K562 (cell line): Measurements from ENCODE around the gene DCTN2. TPM values are rescaled to one million over a fixed set of nuclear protein-coding genes. Genes with fewer than 3 reads are reported as not detected.
A peak's percentile ranks its signal among the peaks of the same experiment; 100 is the strongest.

Source experiments
- CBFA2T3 ChIP-seq: fragments of 450-650 bp; IDR thresholded peaks from 2 replicates; pipeline ENCODE4 v1.6.1; 2017
- DPF2 ChIP-seq: fragments of 450-650 bp; IDR thresholded peaks from 2 replicates; pipeline ENCODE4 v1.6.1; 2016
- FOXP4 ChIP-seq: sonication (generic); formaldehyde crosslinking; IDR thresholded peaks from 2 replicates; pipeline ENCODE4 v1.8.0; 2022; ENCODE audit warnings: mild to moderate bottlenecking, missing genetic modification reagents, borderline replicate concordance
- GABPA ChIP-seq: fragments of 200-800 bp; sonication (Bioruptor generic); conservative IDR thresholded peaks from 2 replicates; pipeline ENCODE4 v1.6.1; 2016; ENCODE audit warnings: low read depth, missing genetic modification characterization, missing compliant biosample characterization
- MTA3 ChIP-seq: fragments of 450-650 bp; formaldehyde crosslinking; IDR thresholded peaks from 2 replicates; pipeline ENCODE4 v1.6.1; 2017; ENCODE audit warnings: mild to moderate bottlenecking, borderline replicate concordance
- PHB2 ChIP-seq: fragments of 450-650 bp; IDR thresholded peaks from 2 replicates; pipeline ENCODE4 v1.6.1; 2017; ENCODE audit warnings: low read depth
- SMAD3 ChIP-seq: fragments of 450-650 bp; formaldehyde crosslinking; conservative IDR thresholded peaks from 2 replicates; pipeline ENCODE4 v1.4.0; 2020; ENCODE audit warnings: mild to moderate bottlenecking
- SMARCA4 ChIP-seq: fragments of 450-650 bp; IDR thresholded peaks from 2 replicates; pipeline ENCODE4 v1.6.1; 2016
- ZNF197 ChIP-seq: fragments of 200-800 bp; sonication (Bioruptor generic); IDR thresholded peaks from 2 replicates; pipeline ENCODE4 v1.6.1; 2016; ENCODE audit warnings: low read depth, missing genetic modification characterization, missing compliant biosample characterization
- ZNF639 ChIP-seq, 2 experiments: fragments of 200-800 bp in 1 of 2; sonication (Bioruptor generic) in 1 of 2; sonication (generic) in 1 of 2; formaldehyde crosslinking in 1 of 2; IDR thresholded peaks in 1 of 2; conservative IDR thresholded peaks in 1 of 2; 2 replicates each; pipeline versions ENCODE4 v1.5.0 to v1.6.1; 2016 to 2020; ENCODE audit warnings: missing compliant biosample characterization in 1 of 2, missing genetic modification characterization in 1 of 2, missing genetic modification reagents in 1 of 2
- ZNF75A ChIP-seq: fragments of 450-650 bp; formaldehyde crosslinking; IDR thresholded peaks from 2 replicates; pipeline ENCODE4 v1.4.0; 2020; ENCODE audit warnings: mild to moderate bottlenecking
- polyA plus RNA-seq, 8 experiments: library from polyadenylated mRNA; depleted of rRNA in 4 of 8; stranded (reverse) in 5 of 8; unstranded in 3 of 8; fragments of >200 nt; fragmentation: Nextera tagmentation in 2 of 8; fragmentation: Illumina TruSeq in 1 of 8; extraction: Ambion mirVana in 2 of 8; extraction: Trizol in 1 of 8; gene quantifications; 2 replicates each; pipeline versions ENCODE4 v1.2.1 to v1.2.3, GENCODE V29; 2011 to 2014; ENCODE audit warnings: inconsistent platforms in 1 of 8, missing spikeins in 1 of 8
- total RNA-seq, 7 experiments: library from RNA; depleted of rRNA in 6 of 7; stranded (reverse); fragments of >200 nt in 6 of 7; fragmentation: Illumina TruSeq in 2 of 7; extraction: Trizol in 2 of 7; gene quantifications; 2 replicates each; pipeline versions ENCODE4 v1.2.1 to v1.2.3, GENCODE V29; 2011 to 2021; ENCODE audit warnings: low replicate concordance in 1 of 7
- TF ChIP-seq, protein P1 (sequence below), 2 experiments: fragments of 450-650 bp; conservative IDR thresholded peaks; 2 replicates each; pipeline ENCODE4 v1.6.1; 2017; ENCODE audit warnings: mild to moderate bottlenecking in 2 of 2, moderate library complexity in 2 of 2
- TF ChIP-seq, protein P2 (sequence below): IDR thresholded peaks from 3 replicates; pipeline ENCODE4 v1.6.1; 2011; ENCODE audit warnings: borderline replicate concordance, mild to moderate bottlenecking, moderate library complexity; ENCODE audit not compliant: insufficient read length; ENCODE audit errors: extremely low read depth
- TF ChIP-seq, protein P3 (sequence below), 2 experiments: IDR thresholded peaks in 1 of 2; conservative IDR thresholded peaks in 1 of 2; 2 replicates each; pipeline ENCODE4 v1.6.1; 2016; ENCODE audit warnings: low read depth in 2 of 2, mild to moderate bottlenecking in 1 of 2, missing compliant biosample characterization in 1 of 2, missing genetic modification characterization in 1 of 2, moderate library complexity in 1 of 2

The DCTN2 gene
- total and polyA plus RNA-seq, 9 of the 15 experiments (the other 6 are each of a cell fraction or from before 2014, with no cell fraction given), result 43.6 to 270 (median 125) TPM

- TF ChIP-seq ZNF639 (CRISPR knock-in tag; conservative IDR thresholded peaks at IDR 0.05 in 1 of 2, IDR thresholded peaks at IDR 0.05 in 1 of 2) (peak in 1 of 2 experiments; percentile 84; a peak in 2 of 4 replicates), SMAD3 (CRISPR knock-in tag) (peak; percentile 5; the same call in 1 of the 2 replicates), DPF2 (peak; percentile 97), SMARCA4 (peak; percentile 95), MTA3 (peak; percentile 90; the same call in 1 of the 2 replicates), FOXP4 (CRISPR knock-in tag) (0 out of 2 replicates have a peak, but pooled peaks have one; percentile 11), GABPA (tag) (peak; percentile 71), ZNF75A (CRISPR knock-in tag) (0 out of 2 replicates have a peak, but pooled peaks have one; percentile 35), CBFA2T3 (peak; percentile 96), ZNF197 (CRISPR knock-in tag) (peak; percentile 50; the same call in 1 of the 2 replicates), PHB2 (peak; percentile 55; the same call in 1 of the 2 replicates)
- TF ChIP-seq, protein P1, sequence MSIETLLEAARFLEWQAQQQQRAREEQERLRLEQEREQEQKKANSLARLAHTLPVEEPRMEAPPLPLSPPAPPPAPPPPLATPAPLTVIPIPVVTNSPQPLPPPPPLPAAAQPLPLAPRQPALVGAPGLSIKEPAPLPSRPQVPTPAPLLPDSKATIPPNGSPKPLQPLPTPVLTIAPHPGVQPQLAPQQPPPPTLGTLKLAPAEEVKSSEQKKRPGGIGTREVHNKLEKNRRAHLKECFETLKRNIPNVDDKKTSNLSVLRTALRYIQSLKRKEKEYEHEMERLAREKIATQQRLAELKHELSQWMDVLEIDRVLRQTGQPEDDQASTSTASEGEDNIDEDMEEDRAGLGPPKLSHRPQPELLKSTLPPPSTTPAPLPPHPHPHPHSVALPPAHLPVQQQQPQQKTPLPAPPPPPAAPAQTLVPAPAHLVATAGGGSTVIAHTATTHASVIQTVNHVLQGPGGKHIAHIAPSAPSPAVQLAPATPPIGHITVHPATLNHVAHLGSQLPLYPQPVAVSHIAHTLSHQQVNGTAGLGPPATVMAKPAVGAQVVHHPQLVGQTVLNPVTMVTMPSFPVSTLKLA (conservative IDR thresholded peaks at IDR 0.05), result peak; percentile 68 to 88
- TF ChIP-seq, protein P2, sequence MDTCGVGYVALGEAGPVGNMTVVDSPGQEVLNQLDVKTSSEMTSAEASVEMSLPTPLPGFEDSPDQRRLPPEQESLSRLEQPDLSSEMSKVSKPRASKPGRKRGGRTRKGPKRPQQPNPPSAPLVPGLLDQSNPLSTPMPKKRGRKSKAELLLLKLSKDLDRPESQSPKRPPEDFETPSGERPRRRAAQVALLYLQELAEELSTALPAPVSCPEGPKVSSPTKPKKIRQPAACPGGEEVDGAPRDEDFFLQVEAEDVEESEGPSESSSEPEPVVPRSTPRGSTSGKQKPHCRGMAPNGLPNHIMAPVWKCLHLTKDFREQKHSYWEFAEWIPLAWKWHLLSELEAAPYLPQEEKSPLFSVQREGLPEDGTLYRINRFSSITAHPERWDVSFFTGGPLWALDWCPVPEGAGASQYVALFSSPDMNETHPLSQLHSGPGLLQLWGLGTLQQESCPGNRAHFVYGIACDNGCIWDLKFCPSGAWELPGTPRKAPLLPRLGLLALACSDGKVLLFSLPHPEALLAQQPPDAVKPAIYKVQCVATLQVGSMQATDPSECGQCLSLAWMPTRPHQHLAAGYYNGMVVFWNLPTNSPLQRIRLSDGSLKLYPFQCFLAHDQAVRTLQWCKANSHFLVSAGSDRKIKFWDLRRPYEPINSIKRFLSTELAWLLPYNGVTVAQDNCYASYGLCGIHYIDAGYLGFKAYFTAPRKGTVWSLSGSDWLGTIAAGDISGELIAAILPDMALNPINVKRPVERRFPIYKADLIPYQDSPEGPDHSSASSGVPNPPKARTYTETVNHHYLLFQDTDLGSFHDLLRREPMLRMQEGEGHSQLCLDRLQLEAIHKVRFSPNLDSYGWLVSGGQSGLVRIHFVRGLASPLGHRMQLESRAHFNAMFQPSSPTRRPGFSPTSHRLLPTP, result no peak
- TF ChIP-seq, protein P3, sequence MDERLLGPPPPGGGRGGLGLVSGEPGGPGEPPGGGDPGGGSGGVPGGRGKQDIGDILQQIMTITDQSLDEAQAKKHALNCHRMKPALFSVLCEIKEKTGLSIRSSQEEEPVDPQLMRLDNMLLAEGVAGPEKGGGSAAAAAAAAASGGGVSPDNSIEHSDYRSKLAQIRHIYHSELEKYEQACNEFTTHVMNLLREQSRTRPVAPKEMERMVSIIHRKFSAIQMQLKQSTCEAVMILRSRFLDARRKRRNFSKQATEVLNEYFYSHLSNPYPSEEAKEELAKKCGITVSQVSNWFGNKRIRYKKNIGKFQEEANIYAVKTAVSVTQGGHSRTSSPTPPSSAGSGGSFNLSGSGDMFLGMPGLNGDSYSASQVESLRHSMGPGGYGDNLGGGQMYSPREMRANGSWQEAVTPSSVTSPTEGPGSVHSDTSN (CRISPR knock-in tag; IDR thresholded peaks at IDR 0.05; ENCODE audit: low read depth), result no peak
- TF ChIP-seq, protein P3 (tag; conservative IDR thresholded peaks at IDR 0.05; ENCODE audit: low read depth), result peak; percentile 10; the same call in 1 of the 2 replicates
Measured at GRCh38 chr12:57539134-57539768, 7.7 kb downstream of the DCTN2 start (continued).
